ENCODE results near the gene AMY1C.
"Not testable (repeated sequence)": the region's sequence is repeated elsewhere in the genome, so short reads cannot be mapped to it uniquely, and the experiment has no call there.

DNA sequence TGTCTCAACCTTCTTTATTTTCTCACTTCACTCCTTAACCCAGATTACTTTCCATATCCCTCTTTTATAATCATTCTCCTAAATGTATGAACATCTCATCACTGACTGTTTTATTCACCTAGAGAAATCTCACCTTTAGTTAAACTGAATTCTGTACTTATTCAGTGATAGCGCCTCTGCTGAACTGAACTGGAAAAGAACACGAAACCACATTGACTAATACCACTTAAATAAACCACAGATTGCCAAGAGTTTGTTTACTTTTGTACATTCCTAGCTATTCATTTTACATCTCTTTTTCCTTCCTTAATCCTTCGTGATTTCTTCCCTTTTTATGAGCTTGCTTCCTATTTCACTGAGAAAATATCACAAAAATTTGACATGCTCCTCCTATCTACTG is 42.0 kb upstream of the AMY1C start:
- TF ChIP-seq, protein P1, sequence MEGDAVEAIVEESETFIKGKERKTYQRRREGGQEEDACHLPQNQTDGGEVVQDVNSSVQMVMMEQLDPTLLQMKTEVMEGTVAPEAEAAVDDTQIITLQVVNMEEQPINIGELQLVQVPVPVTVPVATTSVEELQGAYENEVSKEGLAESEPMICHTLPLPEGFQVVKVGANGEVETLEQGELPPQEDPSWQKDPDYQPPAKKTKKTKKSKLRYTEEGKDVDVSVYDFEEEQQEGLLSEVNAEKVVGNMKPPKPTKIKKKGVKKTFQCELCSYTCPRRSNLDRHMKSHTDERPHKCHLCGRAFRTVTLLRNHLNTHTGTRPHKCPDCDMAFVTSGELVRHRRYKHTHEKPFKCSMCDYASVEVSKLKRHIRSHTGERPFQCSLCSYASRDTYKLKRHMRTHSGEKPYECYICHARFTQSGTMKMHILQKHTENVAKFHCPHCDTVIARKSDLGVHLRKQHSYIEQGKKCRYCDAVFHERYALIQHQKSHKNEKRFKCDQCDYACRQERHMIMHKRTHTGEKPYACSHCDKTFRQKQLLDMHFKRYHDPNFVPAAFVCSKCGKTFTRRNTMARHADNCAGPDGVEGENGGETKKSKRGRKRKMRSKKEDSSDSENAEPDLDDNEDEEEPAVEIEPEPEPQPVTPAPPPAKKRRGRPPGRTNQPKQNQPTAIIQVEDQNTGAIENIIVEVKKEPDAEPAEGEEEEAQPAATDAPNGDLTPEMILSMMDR (conservative IDR thresholded peaks at IDR 0.05; ENCODE audit: low read depth in 2 of 2), result not testable (repeated sequence)
- TF ChIP-seq POLR2AphosphoS5 (IDR thresholded peaks at IDR 0.05; ENCODE audit: low read depth); JUNB (IDR thresholded peaks at IDR 0.05; ENCODE audit: unreplicated experiment); CREB1 (CRISPR knock-in tag; IDR thresholded peaks at IDR 0.05; ENCODE audit: low read depth); EZH2 (IDR thresholded peaks at IDR 0.05; ENCODE audit: low read depth, unreplicated experiment); EZH2phosphoT487 (IDR thresholded peaks at IDR 0.05; ENCODE audit: unreplicated experiment); ETS1 (IDR thresholded peaks at IDR 0.05); ZNF331 (CRISPR knock-in tag; IDR thresholded peaks at IDR 0.05; ENCODE audit: low read depth); STAT1 (IDR thresholded peaks at IDR 0.05; ENCODE audit: unreplicated experiment); REST (IDR thresholded peaks at IDR 0.05; ENCODE audit: unreplicated experiment); NANOG (IDR thresholded peaks at IDR 0.05; ENCODE audit: borderline replicate concordance); ZNF114 (CRISPR knock-in tag; IDR thresholded peaks at IDR 0.05): not testable (repeated sequence)
- TF ChIP-seq, protein P2, sequence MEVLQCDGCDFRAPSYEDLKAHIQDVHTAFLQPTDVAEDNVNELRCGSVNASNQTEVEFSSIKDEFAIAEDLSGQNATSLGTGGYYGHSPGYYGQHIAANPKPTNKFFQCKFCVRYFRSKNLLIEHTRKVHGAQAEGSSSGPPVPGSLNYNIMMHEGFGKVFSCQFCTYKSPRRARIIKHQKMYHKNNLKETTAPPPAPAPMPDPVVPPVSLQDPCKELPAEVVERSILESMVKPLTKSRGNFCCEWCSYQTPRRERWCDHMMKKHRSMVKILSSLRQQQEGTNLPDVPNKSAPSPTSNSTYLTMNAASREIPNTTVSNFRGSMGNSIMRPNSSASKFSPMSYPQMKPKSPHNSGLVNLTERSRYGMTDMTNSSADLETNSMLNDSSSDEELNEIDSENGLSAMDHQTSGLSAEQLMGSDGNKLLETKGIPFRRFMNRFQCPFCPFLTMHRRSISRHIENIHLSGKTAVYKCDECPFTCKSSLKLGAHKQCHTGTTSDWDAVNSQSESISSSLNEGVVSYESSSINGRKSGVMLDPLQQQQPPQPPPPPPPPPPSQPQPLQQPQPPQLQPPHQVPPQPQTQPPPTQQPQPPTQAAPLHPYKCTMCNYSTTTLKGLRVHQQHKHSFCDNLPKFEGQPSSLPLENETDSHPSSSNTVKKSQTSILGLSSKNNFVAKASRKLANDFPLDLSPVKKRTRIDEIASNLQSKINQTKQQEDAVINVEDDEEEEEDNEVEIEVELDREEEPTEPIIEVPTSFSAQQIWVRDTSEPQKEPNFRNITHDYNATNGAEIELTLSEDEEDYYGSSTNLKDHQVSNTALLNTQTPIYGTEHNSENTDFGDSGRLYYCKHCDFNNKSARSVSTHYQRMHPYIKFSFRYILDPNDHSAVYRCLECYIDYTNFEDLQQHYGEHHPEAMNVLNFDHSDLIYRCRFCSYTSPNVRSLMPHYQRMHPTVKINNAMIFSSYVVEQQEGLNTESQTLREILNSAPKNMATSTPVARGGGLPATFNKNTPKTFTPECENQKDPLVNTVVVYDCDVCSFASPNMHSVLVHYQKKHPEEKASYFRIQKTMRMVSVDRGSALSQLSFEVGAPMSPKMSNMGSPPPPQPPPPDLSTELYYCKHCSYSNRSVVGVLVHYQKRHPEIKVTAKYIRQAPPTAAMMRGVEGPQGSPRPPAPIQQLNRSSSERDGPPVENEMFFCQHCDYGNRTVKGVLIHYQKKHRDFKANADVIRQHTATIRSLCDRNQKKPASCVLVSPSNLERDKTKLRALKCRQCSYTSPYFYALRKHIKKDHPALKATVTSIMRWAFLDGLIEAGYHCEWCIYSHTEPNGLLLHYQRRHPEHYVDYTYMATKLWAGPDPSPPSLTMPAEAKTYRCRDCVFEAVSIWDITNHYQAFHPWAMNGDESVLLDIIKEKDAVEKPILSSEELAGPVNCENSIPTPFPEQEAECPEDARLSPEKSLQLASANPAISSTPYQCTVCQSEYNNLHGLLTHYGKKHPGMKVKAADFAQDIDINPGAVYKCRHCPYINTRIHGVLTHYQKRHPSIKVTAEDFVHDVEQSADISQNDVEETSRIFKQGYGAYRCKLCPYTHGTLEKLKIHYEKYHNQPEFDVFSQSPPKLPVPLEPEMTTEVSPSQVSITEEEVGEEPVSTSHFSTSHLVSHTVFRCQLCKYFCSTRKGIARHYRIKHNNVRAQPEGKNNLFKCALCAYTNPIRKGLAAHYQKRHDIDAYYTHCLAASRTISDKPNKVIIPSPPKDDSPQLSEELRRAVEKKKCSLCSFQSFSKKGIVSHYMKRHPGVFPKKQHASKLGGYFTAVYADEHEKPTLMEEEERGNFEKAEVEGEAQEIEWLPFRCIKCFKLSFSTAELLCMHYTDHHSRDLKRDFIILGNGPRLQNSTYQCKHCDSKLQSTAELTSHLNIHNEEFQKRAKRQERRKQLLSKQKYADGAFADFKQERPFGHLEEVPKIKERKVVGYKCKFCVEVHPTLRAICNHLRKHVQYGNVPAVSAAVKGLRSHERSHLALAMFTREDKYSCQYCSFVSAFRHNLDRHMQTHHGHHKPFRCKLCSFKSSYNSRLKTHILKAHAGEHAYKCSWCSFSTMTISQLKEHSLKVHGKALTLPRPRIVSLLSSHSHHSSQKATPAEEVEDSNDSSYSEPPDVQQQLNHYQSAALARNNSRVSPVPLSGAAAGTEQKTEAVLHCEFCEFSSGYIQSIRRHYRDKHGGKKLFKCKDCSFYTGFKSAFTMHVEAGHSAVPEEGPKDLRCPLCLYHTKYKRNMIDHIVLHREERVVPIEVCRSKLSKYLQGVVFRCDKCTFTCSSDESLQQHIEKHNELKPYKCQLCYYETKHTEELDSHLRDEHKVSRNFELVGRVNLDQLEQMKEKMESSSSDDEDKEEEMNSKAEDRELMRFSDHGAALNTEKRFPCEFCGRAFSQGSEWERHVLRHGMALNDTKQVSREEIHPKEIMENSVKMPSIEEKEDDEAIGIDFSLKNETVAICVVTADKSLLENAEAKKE (CRISPR knock-in tag; IDR thresholded peaks at IDR 0.05), result not testable (repeated sequence)
